GM12875 (cell line): ENCODE data around the gene PLLP.
A peak's percentile ranks its signal among the peaks of the same experiment; 100 is the strongest.

Source experiments
- H3K4me3 ChIP-seq: one replicate; pipeline ENCODE4 v1.5.1; 2011; ENCODE audit warnings: low read depth, low read length, control low read depth
- CTCF ChIP-seq: IDR thresholded peaks from 2 replicates; pipeline ENCODE4 v1.5.1; 2011; ENCODE audit warnings: low read depth, mild to moderate bottlenecking, control low read depth, inconsistent platforms, low read length, moderate library complexity, borderline replicate concordance; ENCODE audit not compliant: insufficient read depth

The PLLP gene

GRCh38 chr16:57284209-57284951, at the start of gene PLLP:
Gene PLLP (minus strand): TSS chr16:57284672. CDS start chr16:57284540, 132 bp downstream.
- H3K4me3 ChIP-seq: peak within 1 kb of the TSS; percentile 53
- no peak for TF ChIP-seq CTCF

- H3K4me3 ChIP-seq: no peak overlapping the region
- TF ChIP-seq CTCF: no peak
Measured at GRCh38 chr16:57333402-57333801, 48.9 kb upstream of the PLLP start.

GRCh38 chr16:57331355-57331754, 46.9 kb upstream of the PLLP start:
- no peak for TF ChIP-seq CTCF
- H3K4me3 ChIP-seq: no peak overlapping the region

GRCh38 chr16:57329718-57330327, 45.4 kb upstream of the PLLP start:
- TF ChIP-seq CTCF: no peak
- no peak overlapping the region for H3K4me3 ChIP-seq

GRCh38 chr16:57325458-57325857, 41.0 kb upstream of the PLLP start:
- no peak overlapping the region for H3K4me3 ChIP-seq
- no peak for TF ChIP-seq CTCF

GRCh38 chr16:57324749-57325148, 40.3 kb upstream of the PLLP start:
- H3K4me3 ChIP-seq: no peak overlapping the region
- TF ChIP-seq CTCF: no peak

- TF ChIP-seq CTCF: no peak
- H3K4me3 ChIP-seq: no peak overlapping the region
Measured at GRCh38 chr16:57319646-57320045, 35.2 kb upstream of the PLLP start.
